Endothelial cell of umbilical vein (primary cell): ENCODE data around the gene SPATA31D3.

ENCODE experiments used
- CTCF ChIP-seq, 2 donors: IDR thresholded peaks; 1 replicate in 1 of 2; 2 replicates in 1 of 2; pipeline ENCODE4 v1.5.1; 2011; ENCODE audit warnings: low read length in 2 of 2, mild to moderate bottlenecking in 2 of 2, moderate library complexity in 2 of 2, control low read depth in 1 of 2, inconsistent platforms in 1 of 2, low read depth in 1 of 2; ENCODE audit not compliant: insufficient read depth in 1 of 2; ENCODE audit errors: extremely low read depth in 1 of 2
- EZH2 ChIP-seq: IDR thresholded peaks from 2 replicates; pipeline ENCODE4 v1.6.1; 2012; ENCODE audit warnings: borderline replicate concordance, low read depth, mild to moderate bottlenecking, moderate library complexity, low read length, inconsistent platforms; ENCODE audit not compliant: severe bottlenecking
- FOS ChIP-seq: IDR thresholded peaks from 2 replicates; pipeline ENCODE4 v1.6.1; 2011; ENCODE audit warnings: mild to moderate bottlenecking, low read length, moderate library complexity, borderline replicate concordance; ENCODE audit not compliant: insufficient read depth
- GATA2 ChIP-seq: IDR thresholded peaks from 2 replicates; pipeline ENCODE4 v1.7.0; 2011; ENCODE audit warnings: low read depth, mild to moderate bottlenecking, moderate library complexity, mixed read lengths, low read length; ENCODE audit not compliant: insufficient read length, insufficient read depth
- JUN ChIP-seq: IDR thresholded peaks from 2 replicates; pipeline ENCODE4 v1.6.1; 2011; ENCODE audit warnings: borderline replicate concordance, low read depth; ENCODE audit not compliant: insufficient read length, insufficient read depth
- MAX ChIP-seq: IDR thresholded peaks from 2 replicates; pipeline ENCODE4 v1.6.1; 2011; ENCODE audit not compliant: insufficient read depth, insufficient read length
- MYC ChIP-seq: IDR thresholded peaks from one replicate; pipeline ENCODE4 v1.6.1; 2011; ENCODE audit warnings: mild to moderate bottlenecking, low read depth, low read length
- POLR2A ChIP-seq: IDR thresholded peaks from 2 replicates; pipeline ENCODE4 v1.6.1; 2012; ENCODE audit warnings: low read depth, mild to moderate bottlenecking, control low read depth, low read length
- POLR2AphosphoS5 ChIP-seq: IDR thresholded peaks from 2 replicates; pipeline ENCODE4 v1.6.1; 2012; ENCODE audit warnings: low read depth, mild to moderate bottlenecking, control low read depth, low read length, moderate library complexity; ENCODE audit not compliant: insufficient read depth

- no peak for TF ChIP-seq MYC
- no peak for TF ChIP-seq CTCF (IDR thresholded peaks at IDR 0.05; ENCODE audit: extremely low read depth in 1 of 2, insufficient read depth in 1 of 2, low read depth in 1 of 2, low read length in 2 of 2)
- no peak for TF ChIP-seq FOS
- no peak for TF ChIP-seq JUN
- TF ChIP-seq EZH2, result no peak
- no peak for TF ChIP-seq POLR2AphosphoS5
- no peak for TF ChIP-seq POLR2A
- TF ChIP-seq MAX, result no peak
- TF ChIP-seq GATA2, result no peak
These were observed 50.4 kb downstream of the SPATA31D3 start for GRCh38 chr9:81993656-81994055.
